COLO829 (cell line): ENCODE results near the gene POMGNT1.

Experiments
- DNase-seq: peaks from one replicate; pipeline ENCODE4 v3.0.0; 2012; ENCODE audit warnings: low spot score

POMGNT1 gene

DNA sequence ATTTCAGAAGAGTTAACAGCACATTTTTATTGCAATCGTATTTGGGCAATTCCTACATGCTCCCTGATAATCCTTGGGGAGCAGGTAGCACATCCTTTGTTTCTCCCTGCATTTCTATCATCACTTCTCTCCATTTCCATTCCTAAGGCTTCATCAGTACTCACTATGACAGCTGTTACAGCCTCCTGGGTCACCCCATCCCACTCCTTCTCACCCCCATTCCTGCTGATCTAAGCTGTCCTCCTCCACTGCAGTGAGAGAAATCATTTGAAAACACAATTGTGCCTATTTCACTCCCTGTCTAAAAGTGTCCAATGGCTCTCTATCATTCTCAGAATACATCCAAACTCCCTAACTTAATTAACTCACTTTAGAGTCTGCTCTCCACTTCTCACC, 40.3 kb downstream of the POMGNT1 start:
- DNase-seq = no peak

DNA sequence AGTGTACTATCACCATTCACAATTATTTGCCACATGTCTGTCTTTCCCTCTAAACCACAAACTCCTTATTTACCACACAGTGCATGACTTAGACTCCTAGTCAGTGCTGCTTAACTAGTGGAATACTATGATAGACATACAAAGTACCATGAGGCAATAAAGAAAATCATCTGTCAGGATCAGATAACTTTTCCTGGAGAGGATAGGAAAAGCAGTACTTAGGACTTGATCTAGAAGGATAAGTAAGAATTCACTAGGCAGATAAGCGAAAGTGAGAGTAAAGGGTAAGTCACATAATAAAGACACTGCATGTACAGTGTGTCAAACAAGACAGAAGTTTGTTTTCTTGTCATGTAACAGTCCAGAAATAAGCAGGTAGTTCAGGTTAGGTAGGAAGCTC, 44.5 kb downstream of the POMGNT1 start:
- no peak for DNase-seq

DNA sequence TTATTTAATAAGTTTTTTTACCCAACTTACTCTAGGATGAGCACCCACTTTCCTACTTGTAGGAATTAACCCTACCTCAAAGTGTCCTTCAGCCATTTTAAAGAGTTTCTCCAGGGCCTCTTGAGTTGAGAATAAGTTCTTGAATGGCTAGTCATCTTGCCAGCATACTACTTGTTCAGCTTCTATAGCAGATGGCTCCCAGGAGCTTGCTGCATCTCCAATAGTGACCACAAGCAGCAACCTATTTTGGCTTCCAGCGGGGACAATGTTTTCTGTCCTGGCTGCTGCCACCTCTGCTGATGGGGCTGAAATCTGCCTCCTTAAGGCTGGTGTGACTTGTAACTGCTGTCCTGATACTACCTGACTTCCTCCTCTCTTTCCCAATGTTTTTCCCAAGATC, 45.0 kb downstream of the POMGNT1 start:
- no peak for DNase-seq

DNA sequence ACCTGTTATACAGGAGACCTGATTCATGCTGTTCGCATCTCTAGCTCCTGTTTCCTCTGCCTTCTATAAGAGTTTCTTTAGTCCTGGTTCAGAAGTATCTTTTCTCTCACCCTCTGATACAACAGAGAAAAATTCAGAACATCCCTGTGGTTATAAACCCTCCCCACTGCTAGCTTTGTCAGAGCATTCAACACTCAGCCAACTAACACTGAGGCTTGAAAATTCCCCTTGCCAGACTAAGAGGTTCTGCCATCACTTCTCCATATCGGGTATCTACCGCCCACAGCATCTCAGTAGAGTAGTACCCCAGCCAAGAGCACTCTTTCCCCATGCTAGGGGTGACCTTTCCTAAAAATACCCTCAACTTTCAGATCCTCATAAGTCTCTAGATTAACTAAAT, 46.2 kb downstream of the POMGNT1 start:
- DNase-seq = no peak

DNA sequence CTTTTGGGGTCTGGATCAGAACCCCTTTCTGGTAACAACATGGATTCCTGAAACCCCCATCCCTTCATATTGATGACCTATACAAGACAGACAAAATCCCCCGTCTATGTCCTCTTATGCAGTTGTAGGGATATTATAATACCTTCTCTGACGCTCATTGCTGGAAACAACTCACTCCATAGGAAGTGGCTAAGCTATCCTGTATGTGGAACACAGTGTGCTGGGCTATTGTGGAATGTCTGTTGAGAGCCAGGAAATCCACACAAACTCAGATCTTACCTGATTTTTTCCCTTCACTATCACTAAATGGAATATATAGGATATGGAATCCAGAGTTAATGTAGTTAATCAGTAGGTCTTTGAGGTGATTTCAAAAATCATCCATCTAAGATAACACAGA, 48.1 kb downstream of the POMGNT1 start:
- DNase-seq = no peak

DNA sequence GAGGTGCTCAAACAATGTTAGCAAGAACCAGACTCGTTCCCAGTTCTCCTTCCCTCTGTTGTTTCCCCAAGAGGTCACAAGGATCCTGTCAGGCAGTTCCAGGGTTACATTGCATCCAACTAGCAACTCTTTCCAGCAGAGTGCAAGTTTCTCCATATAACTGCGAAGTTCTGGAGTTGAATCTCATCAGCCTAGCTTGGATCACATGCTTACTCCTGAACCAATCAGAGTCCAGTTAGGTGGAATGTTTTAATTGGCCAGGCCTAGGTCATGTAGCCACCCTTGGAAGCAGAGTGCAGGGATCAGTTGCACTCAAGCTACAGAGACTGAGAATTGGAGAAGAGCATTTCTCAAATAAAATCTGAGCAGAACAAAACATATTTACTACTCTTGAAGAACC, 49.9 kb downstream of the POMGNT1 start:
- DNase-seq = no peak
